IMR-90 (cell line): Measurements from ENCODE around the gene DEFB112. TPM values are rescaled to one million over a fixed set of nuclear protein-coding genes. Genes with fewer than 3 reads are reported as not detected.

Experiments
- ATAC-seq: fragments of 200-7000 bp; cut with Tn5 transposase; 2 replicates; pipeline ENCODE4 v1.9.1; 2020; ENCODE audit warnings: low read depth, mild to moderate bottlenecking, moderate library complexity
- BruUV-seq: library from RNA; stranded (reverse); fragments of 400-500 nt; replicated peaks from 2 replicates; lab custom pipeline; 2021; lab: Mats Ljungman, UMichigan
- CTCF ChIA-PET: fragments of 300-600 bp; formaldehyde crosslinking; extraction: SDS; loops from one replicate; lab custom pipeline; 2021; ENCODE audit warnings: antibody characterized with exemption; lab: Yijun Ruan, JAX
- POLR2A ChIA-PET: fragments of 300-600 bp; sonication (Branson Sonifier 250); formaldehyde crosslinking; loops from one replicate; lab custom pipeline; 2022; ENCODE audit warnings: antibody characterized with exemption; ENCODE audit not compliant: unreplicated experiment; lab: Charles Lee
- DNase-seq: peaks from one replicate; pipeline ENCODE4 v3.0.0; 2013
- H2AFZ ChIP-seq: replicated peaks from 2 replicates; pipeline ENCODE3; 2013; ENCODE audit warnings: low read length, mild to moderate bottlenecking; ENCODE audit not compliant: poor library complexity
- H2AK5ac ChIP-seq: 2 replicates; pipeline ENCODE4 v1.6.1; 2013; ENCODE audit warnings: low read depth, low read length, inconsistent platforms
- H2AK9ac ChIP-seq: replicated peaks from 2 replicates; pipeline ENCODE3; 2013; ENCODE audit warnings: mild to moderate bottlenecking, low read depth, low read length, moderate library complexity; ENCODE audit not compliant: poor library complexity
- H2BK120ac ChIP-seq: 2 replicates; pipeline ENCODE4 v1.6.1; 2013; ENCODE audit warnings: low read depth, low read length, inconsistent platforms
- H2BK15ac ChIP-seq: 3 replicates; pipeline ENCODE4 v1.6.1; 2013; ENCODE audit warnings: low read depth, low read length, inconsistent platforms
- H2BK20ac ChIP-seq: 2 replicates; pipeline ENCODE4 v1.6.1; 2013; ENCODE audit warnings: low read depth, mild to moderate bottlenecking, inconsistent platforms, low read length, moderate library complexity
- H2BK5ac ChIP-seq: 2 replicates; pipeline ENCODE4 v1.6.1; 2013; ENCODE audit warnings: mild to moderate bottlenecking, low read depth, low read length, inconsistent platforms; ENCODE audit not compliant: poor library complexity, severe bottlenecking
- H3K14ac ChIP-seq: replicated peaks from 2 replicates; pipeline ENCODE4 v1.6.1; 2013; ENCODE audit warnings: low read depth, low read length, inconsistent platforms
- H3K18ac ChIP-seq: 2 replicates; pipeline ENCODE4 v1.6.1; 2013; ENCODE audit warnings: low read depth, low read length, control low read depth
- H3K23ac ChIP-seq: 2 replicates; pipeline ENCODE4 v1.6.1; 2013; ENCODE audit warnings: low read depth, low read length, inconsistent platforms
- H3K27ac ChIP-seq: 2 replicates; pipeline ENCODE4 v1.5.1; 2013; ENCODE audit warnings: mild to moderate bottlenecking, control low read depth, low read length; ENCODE audit not compliant: insufficient read depth
- H3K27me3 ChIP-seq: 2 replicates; pipeline ENCODE4 v1.6.1; 2013; ENCODE audit warnings: low read length; ENCODE audit not compliant: control insufficient read depth, insufficient read depth
- H3K36me3 ChIP-seq: 2 replicates; pipeline ENCODE4 v1.6.1; 2013; ENCODE audit warnings: low read length, mixed read lengths; ENCODE audit not compliant: control insufficient read depth, insufficient read depth
- H3K4ac ChIP-seq: 2 replicates; pipeline ENCODE4 v1.6.1; 2013; ENCODE audit warnings: low read depth, low read length, inconsistent platforms
- H3K4me1 ChIP-seq: 2 replicates; pipeline ENCODE4 v1.6.1; 2013; ENCODE audit warnings: low read length, mixed read lengths; ENCODE audit not compliant: control insufficient read depth, insufficient read depth
- H3K4me2 ChIP-seq: 2 replicates; pipeline ENCODE4 v1.6.1; 2013; ENCODE audit warnings: low read depth, mild to moderate bottlenecking, control low read depth, low read length, moderate library complexity
- H3K4me3 ChIP-seq: 2 replicates; pipeline ENCODE4 v1.5.1; 2013; ENCODE audit warnings: low read depth, mild to moderate bottlenecking, control low read depth, low read length, moderate library complexity; ENCODE audit not compliant: insufficient read depth
- H3K56ac ChIP-seq: 2 replicates; pipeline ENCODE4 v1.6.1; 2013; ENCODE audit warnings: low read length, inconsistent platforms; ENCODE audit not compliant: insufficient read depth; ENCODE audit errors: extremely low read depth
- H3K79me1 ChIP-seq, 2 experiments: 2 replicates each; pipeline ENCODE4 v1.6.1; 2013; ENCODE audit warnings: low read length in 2 of 2, inconsistent platforms in 1 of 2, low read depth in 1 of 2
- H3K9ac ChIP-seq: 2 replicates; pipeline ENCODE4 v1.6.1; 2013; ENCODE audit warnings: low read depth, low read length, control low read depth
- H3K9me1 ChIP-seq: 2 replicates; pipeline ENCODE4 v1.6.1; 2013; ENCODE audit warnings: low read length, inconsistent platforms; ENCODE audit not compliant: insufficient read depth
- H3K9me3 ChIP-seq: 2 replicates; pipeline ENCODE4 v1.6.1; 2013; ENCODE audit warnings: low read length; ENCODE audit not compliant: control insufficient read depth, insufficient read depth
- H4K20me1 ChIP-seq: 2 replicates; pipeline ENCODE4 v1.6.1; 2013; ENCODE audit warnings: low read length, inconsistent platforms; ENCODE audit not compliant: insufficient read depth
- H4K5ac ChIP-seq: 2 replicates; pipeline ENCODE4 v1.6.1; 2013; ENCODE audit warnings: mild to moderate bottlenecking, low read depth, low read length, control low read depth
- H4K8ac ChIP-seq, 2 experiments: 2 replicates each; pipeline ENCODE4 v1.6.1; 2013; ENCODE audit warnings: low read depth in 2 of 2, low read length in 2 of 2, control low read depth in 1 of 2, inconsistent platforms in 1 of 2
- H4K91ac ChIP-seq: 2 replicates; pipeline ENCODE4 v1.6.1; 2013; ENCODE audit warnings: low read depth, low read length, inconsistent platforms; ENCODE audit not compliant: insufficient read depth
- BHLHE40 ChIP-seq: fragments of 150-350 bp; IDR thresholded peaks from 2 replicates; pipeline ENCODE4 v1.6.1; 2016; ENCODE audit warnings: mild to moderate bottlenecking, low read depth, low read length
- CEBPB ChIP-seq: IDR thresholded peaks from 2 replicates; pipeline ENCODE4 v1.6.1; 2012; ENCODE audit warnings: low read depth, low read length, improper control_type of control experiment
- CTCF ChIP-seq: conservative IDR thresholded peaks from 2 replicates; pipeline ENCODE4 v1.5.1; 2012; ENCODE audit warnings: mild to moderate bottlenecking, low read depth, low read length, improper control_type of control experiment
- MAFK ChIP-seq: IDR thresholded peaks from 2 replicates; pipeline ENCODE4 v1.6.1; 2012; ENCODE audit warnings: low read depth, low read length, improper control_type of control experiment
- NFE2L2 ChIP-seq: fragments of 150-350 bp; IDR thresholded peaks from 2 replicates; pipeline ENCODE4 v1.6.1; 2016; ENCODE audit warnings: low read depth, mild to moderate bottlenecking, low read length
- RAD21 ChIP-seq: IDR thresholded peaks from 2 replicates; pipeline ENCODE4 v1.6.1; 2012; ENCODE audit warnings: low read length, improper control_type of control experiment
- WGBS, 2 experiments: methylation state at CpG; one replicate each; pipeline versions ENCODE4 v1.1.5 to v1.1.7; 2013; ENCODE audit warnings: missing lambda C conversion rate in 2 of 2; ENCODE audit not compliant: insufficient read length in 1 of 2; ENCODE audit errors: extremely low coverage in 2 of 2; 5-methylcytosine and 5-hydroxymethylcytosine counted together
- dilution Hi-C: fragments of 300-500 bp; cut with HindIII; formaldehyde crosslinking; loops from one replicate; pipeline ENCODE4 v1.14.3; 2018; ENCODE audit warnings: low sequenced_read_pairs; ENCODE audit not compliant: unreplicated experiment
- in situ Hi-C: fragments of 300-500 bp; cut with MboI; formaldehyde crosslinking; loops from 3 replicates; pipeline ENCODE4 v1.14.3; 2019; ENCODE audit warnings: low sequenced_read_pairs, inconsistent platforms, mixed read lengths
- intact Hi-C: fragments of 100-400 bp; cut with micrococcal nuclease; formaldehyde crosslinking; loops from 2 replicates; pipeline ENCODE4 v1.10.0; 2022
- polyA plus RNA-seq, 3 experiments: library from polyadenylated mRNA; depleted of rRNA; stranded (reverse); fragments of >200 nt; gene quantifications; 2 replicates each; pipeline ENCODE4 v1.2.3, GENCODE V29; 2012; ENCODE audit warnings: low replicate concordance in 1 of 3
- total RNA-seq: library from RNA; depleted of rRNA; stranded (reverse); fragments of >200 nt; gene quantifications from 2 replicates; pipeline ENCODE4 v1.2.3, GENCODE V29; 2012

DEFB112 gene
- total and polyA plus RNA-seq, 2 of the 4 experiments (the other 2 are of a cell fraction), result not detected

DNA sequence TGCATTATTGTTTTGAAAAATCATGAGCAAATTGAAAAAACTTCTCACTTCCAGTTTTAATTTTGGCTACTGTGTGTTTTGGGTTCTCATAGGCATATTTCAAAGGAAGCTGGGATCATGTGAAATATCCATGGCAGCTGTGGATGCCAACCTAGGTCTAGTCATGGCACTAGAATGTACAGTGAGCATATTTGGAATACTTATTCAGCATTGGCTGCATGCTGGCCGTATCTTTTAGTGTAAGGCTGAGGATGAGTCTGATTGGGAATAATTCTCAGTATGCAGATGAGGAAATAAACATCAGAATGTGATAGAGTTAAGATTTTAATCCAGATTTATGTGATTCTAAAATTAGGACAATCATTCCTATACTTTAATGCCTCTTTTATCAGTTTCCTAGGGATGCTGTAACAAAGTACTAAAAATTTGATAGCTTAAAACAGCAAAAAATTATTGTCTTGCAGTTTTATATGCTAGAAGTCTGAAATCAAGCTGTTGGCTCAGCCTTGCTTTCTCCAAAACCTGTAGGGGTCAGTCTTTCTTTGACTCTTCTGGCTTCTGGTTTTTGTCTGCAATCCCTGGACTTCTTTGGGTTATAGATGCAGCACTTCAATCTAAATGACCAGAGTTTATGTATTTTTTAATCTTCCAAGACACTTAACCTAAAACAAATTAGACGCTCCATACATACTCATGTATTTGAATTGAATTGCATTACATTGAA lies 37.7 kb upstream of the DEFB112 start:
- peak overlapping the region; percentile 85 for H2BK20ac ChIP-seq
- POLR2A ChIA-PET, result no interaction called here
- CTCF ChIA-PET, result interaction anchor here (0.5 to 1.1 kb wide), 4 partner anchors 22 to 451 kb away, joined by 3 to 6 read pairs (median 3); no protein-coding TSS in a partner anchor
- H3K9me3 ChIP-seq, result no peaks in the 10 kb centered on the region
- H3K9ac ChIP-seq, result no peak overlapping the region
- TF ChIP-seq RAD21, result no peak
- TF ChIP-seq NFE2L2, result no peak
- peak; percentile 22; the same call in 1 of the 2 replicates for TF ChIP-seq CTCF
- TF ChIP-seq BHLHE40, result no peak; the same call in 1 of the 2 replicates
- no peak for TF ChIP-seq MAFK
- 0 out of 2 replicates have a peak, but pooled peaks have one; percentile 4 for TF ChIP-seq CEBPB
- H3K4me3 ChIP-seq, result no peak overlapping the region
- H4K20me1 ChIP-seq, result no peaks in the 10 kb centered on the region
- H3K27ac ChIP-seq, result no peak overlapping the region
- no CpG with 5 or more reads among the region's 2 CpGs for WGBS, 2 experiments
- DNase-seq (peak; percentile 78), ATAC-seq (peak; percentile 96)
- H3K14ac ChIP-seq, result no peak overlapping the region; the same call in 1 of the 2 replicates
- H3K23ac ChIP-seq, result no peak overlapping the region
- no peaks in the 10 kb centered on the region for H3K36me3 ChIP-seq
- dilution Hi-C loops (no loop called here), in situ Hi-C loops (no loop called here), intact Hi-C loops (no loop called here)
- H3K4ac ChIP-seq, result 0 out of 2 replicates have a peak overlapping the region, but pooled peaks have one; percentile 14
- H2AK9ac ChIP-seq, result no peak overlapping the region
- H2BK15ac ChIP-seq, result no peak overlapping the region
- peaks cover 4% of the 10 kb centered on the region; the same call in 1 of the 2 replicates for H3K4me1 ChIP-seq
- peak overlapping the region; percentile 66; the same call in 1 of the 2 replicates for H2BK120ac ChIP-seq
- peak overlapping the region; percentile 7; the same call in 1 of the 2 replicates for H3K56ac ChIP-seq
- H4K8ac ChIP-seq, result peak overlapping the region in 1 of 2 experiments; percentile 11; a peak in 2 of 4 replicates
- BruUV-seq, result no TSS peak
- peak overlapping the region; percentile 22; the same call in 1 of the 2 replicates for H3K18ac ChIP-seq
- H2AK5ac ChIP-seq, result no peak overlapping the region
- no peak overlapping the region for H4K91ac ChIP-seq
- peak overlapping the region; percentile 5 for H2BK5ac ChIP-seq
- H3K27me3 ChIP-seq, result no peaks in the 10 kb centered on the region
- H4K5ac ChIP-seq, result peak overlapping the region; percentile 6; the same call in 1 of the 2 replicates
- H3K4me2 ChIP-seq, result no peak overlapping the region
- no peak overlapping the region for H2AFZ ChIP-seq
- H3K79me1 ChIP-seq, result no peaks in the 10 kb centered on the region
- H3K9me1 ChIP-seq, result no peaks in the 10 kb centered on the region
